ENCODE results near the gene MLNR. TPM values are rescaled to one million over a fixed set of nuclear protein-coding genes. Genes with fewer than 3 reads are reported as not detected.
A peak's percentile ranks its signal among the peaks of the same experiment; 100 is the strongest.

The MLNR gene
- total RNA-seq, 1 experiment from 2014 or later = not detected

- no peak for DNase-seq (ENCODE audit: low read depth)
Observed at GRCh38 chr13:49225223-49226042, 5.3 kb downstream of the MLNR start.

GRCh38 chr13:49226613-49227012 lies 6.5 kb downstream of the MLNR start:
- DNase-seq (ENCODE audit: low read depth) = no peak

GRCh38 chr13:49234741-49235140 lies 14.6 kb downstream of the MLNR start:
- DNase-seq (ENCODE audit: low read depth) = no peak

GRCh38 chr13:49235856-49236431 lies 15.8 kb downstream of the MLNR start:
- no peak for DNase-seq (ENCODE audit: low read depth)

GRCh38 chr13:49238621-49239020 lies 18.5 kb downstream of the MLNR start:
- DNase-seq (ENCODE audit: low read depth) = peak; percentile 21

- DNase-seq (ENCODE audit: low read depth) = peak; percentile 47
Observed at GRCh38 chr13:49240017-49240416, 19.9 kb downstream of the MLNR start.

GRCh38 chr13:49241296-49241695 lies 21.2 kb downstream of the MLNR start:
- no peak for DNase-seq (ENCODE audit: low read depth)

- no peak for DNase-seq (ENCODE audit: low read depth)
Observed at GRCh38 chr13:49245101-49245500, 25.0 kb downstream of the MLNR start.

- no peak for DNase-seq (ENCODE audit: low read depth)
Observed at GRCh38 chr13:49246850-49247642, 26.9 kb downstream of the MLNR start.

- peak; percentile 91 for DNase-seq (ENCODE audit: low read depth)
Observed at GRCh38 chr13:49247643-49248621, 27.8 kb downstream of the MLNR start, which contains the start of gene CDADC1. CDADC1 (plus strand) TSS chr13:49247925; CDS start chr13:49248038, 113 bp downstream.

- DNase-seq (ENCODE audit: low read depth) = no peak
Observed at GRCh38 chr13:49248622-49249002, 28.5 kb downstream of the MLNR start.

GRCh38 chr13:49251326-49251725 lies 31.2 kb downstream of the MLNR start:
- no peak for DNase-seq (ENCODE audit: low read depth)

- DNase-seq (ENCODE audit: low read depth) = no peak
Observed at GRCh38 chr13:49253310-49253709, 33.2 kb downstream of the MLNR start.

- DNase-seq (ENCODE audit: low read depth) = no peak
Observed at GRCh38 chr13:49254007-49254406, 33.9 kb downstream of the MLNR start.

- DNase-seq (ENCODE audit: low read depth) = no peak
Observed at GRCh38 chr13:49256841-49257240, 36.7 kb downstream of the MLNR start.

GRCh38 chr13:49258089-49258796 lies 38.1 kb downstream of the MLNR start:
- DNase-seq (ENCODE audit: low read depth) = no peak

- no peak for DNase-seq (ENCODE audit: low read depth)
Observed at GRCh38 chr13:49259586-49259985, 39.4 kb downstream of the MLNR start.

- no peak for DNase-seq (ENCODE audit: low read depth)
Observed at GRCh38 chr13:49262634-49263033, 42.5 kb downstream of the MLNR start.

GRCh38 chr13:49265822-49266221 lies 45.7 kb downstream of the MLNR start:
- peak; percentile 7 for DNase-seq (ENCODE audit: low read depth)

GRCh38 chr13:49271264-49271663 lies 51.1 kb downstream of the MLNR start:
- no peak for DNase-seq (ENCODE audit: low read depth)
